Activated CD4-positive, alpha-beta T cell treated with anti-CD3 and anti-CD28 coated beads, Interleukin-2, amount 10 ng/mL, durations not matched to agents 7 days and 5 days (primary cell): ENCODE results near the gene LRRC3C. TPM values are rescaled to one million over a fixed set of nuclear protein-coding genes. Genes with fewer than 3 reads are reported as not detected.

Experiments
- CTCF ChIA-PET: fragments of 350-600 bp; sonication (Branson Sonifier 250); formaldehyde crosslinking; loops from one replicate; lab custom pipeline; 2021; ENCODE audit warnings: antibody characterized with exemption; lab: Charles Lee
- POLR2A ChIA-PET: fragments of 350-600 bp; sonication (Branson Sonifier 250); formaldehyde crosslinking; loops from one replicate; lab custom pipeline; 2021; ENCODE audit warnings: antibody characterized with exemption; lab: Charles Lee
- DNase-seq: peaks from one replicate; pipeline ENCODE4 v3.0.0-alpha.2; 2020
- H3K27ac Mint-ChIP-seq: one replicate; pipeline ENCODE4 v1.8.0; 2021; ENCODE audit warnings: mild to moderate bottlenecking, moderate library complexity, mixed read lengths
- H3K27me3 Mint-ChIP-seq: one replicate; pipeline ENCODE4 v1.8.0; 2021; ENCODE audit warnings: mixed read lengths
- H3K36me3 Mint-ChIP-seq: one replicate; pipeline ENCODE4 v1.8.0; 2021; ENCODE audit warnings: low read depth, mixed read lengths
- H3K4me1 Mint-ChIP-seq: one replicate; pipeline ENCODE4 v1.8.0; 2021; ENCODE audit warnings: mixed read lengths
- H3K4me3 Mint-ChIP-seq: one replicate; pipeline ENCODE4 v1.8.0; 2021; ENCODE audit warnings: mild to moderate bottlenecking, moderate library complexity, mixed read lengths
- H3K9me3 Mint-ChIP-seq: one replicate; pipeline ENCODE4 v1.8.0; 2021; ENCODE audit warnings: mixed read lengths
- total RNA-seq, 2 experiments: library from RNA; stranded (reverse); gene quantifications; one replicate each; pipeline ENCODE4 v1.2.3, GENCODE V29; 2021

Gene LRRC3C
- total RNA-seq, 2 experiments from 2014 or later, result not detected

- H3K9me3 Mint-ChIP-seq, result no peaks in the 10 kb centered on the region
- ChIA-PET CTCF (interaction anchor here (0.5 to 2.7 kb wide), 8 partner anchors 11 to 307 kb away, joined by 3 to 7 read pairs (median 4); no protein-coding TSS in a partner anchor), POLR2A (interaction anchor here (0.8 kb wide), 1 partner anchor 55 kb away, joined by 3 read pairs; the partner anchor contains the start of gene PSMD3)
- DNase-seq, result no peak
- peak overlapping the region; percentile 97 for H3K27ac Mint-ChIP-seq
- peaks cover 65% of the 10 kb centered on the region for H3K4me1 Mint-ChIP-seq
- no peaks in the 10 kb centered on the region for H3K27me3 Mint-ChIP-seq
- peaks cover 42% of the 10 kb centered on the region for H3K36me3 Mint-ChIP-seq
- H3K4me3 Mint-ChIP-seq, result peak overlapping the region; percentile 84
These were observed 1.4 kb upstream of the LRRC3C start for GRCh38 chr17:39926135-39926587.

DNA sequence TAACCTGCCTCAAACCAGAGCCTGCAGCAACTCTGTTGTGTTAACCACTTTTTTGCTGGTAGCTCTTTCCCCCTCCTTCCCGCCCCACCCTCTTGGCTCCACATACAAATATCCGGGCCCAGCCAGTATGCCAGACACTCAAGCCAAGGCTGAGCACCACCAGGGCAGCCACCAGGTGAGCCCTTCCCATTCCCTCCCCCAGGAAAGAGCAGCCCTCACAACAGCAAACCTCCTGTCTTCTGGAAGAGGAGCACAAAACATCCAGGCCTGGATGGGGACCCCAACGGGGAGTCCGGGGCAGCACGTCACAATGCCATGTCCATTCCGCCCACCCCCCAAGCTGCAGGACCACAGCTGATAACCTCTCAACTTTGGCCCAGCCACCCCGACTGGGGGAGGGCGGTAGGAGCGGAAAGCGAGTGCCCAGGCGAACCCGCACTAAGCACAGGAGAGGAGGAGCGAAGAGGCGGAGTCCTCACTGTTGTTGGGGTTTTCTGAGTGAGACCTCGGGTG is 888 bp upstream of the LRRC3C start:
- ChIA-PET POLR2A (interaction anchor here (0.6 to 0.8 kb wide), 2 partner anchors 54 to 381 kb away, joined by 3 to 7 read pairs; partner anchors contain the start of gene PSMD3), CTCF (interaction anchor here (0.5 to 1.6 kb wide), 7 partner anchors 11 to 308 kb away, joined by 3 to 6 read pairs (median 3); no protein-coding TSS in a partner anchor)
- peak overlapping the region; percentile 84 for H3K4me3 Mint-ChIP-seq
- peaks cover 37% of the 10 kb centered on the region for H3K36me3 Mint-ChIP-seq
- H3K27ac Mint-ChIP-seq, result peak overlapping the region; percentile 97
- DNase-seq, result peak; percentile 83
- no peaks in the 10 kb centered on the region for H3K27me3 Mint-ChIP-seq
- H3K4me1 Mint-ChIP-seq, result peaks cover 60% of the 10 kb centered on the region
- H3K9me3 Mint-ChIP-seq, result no peaks in the 10 kb centered on the region

DNA sequence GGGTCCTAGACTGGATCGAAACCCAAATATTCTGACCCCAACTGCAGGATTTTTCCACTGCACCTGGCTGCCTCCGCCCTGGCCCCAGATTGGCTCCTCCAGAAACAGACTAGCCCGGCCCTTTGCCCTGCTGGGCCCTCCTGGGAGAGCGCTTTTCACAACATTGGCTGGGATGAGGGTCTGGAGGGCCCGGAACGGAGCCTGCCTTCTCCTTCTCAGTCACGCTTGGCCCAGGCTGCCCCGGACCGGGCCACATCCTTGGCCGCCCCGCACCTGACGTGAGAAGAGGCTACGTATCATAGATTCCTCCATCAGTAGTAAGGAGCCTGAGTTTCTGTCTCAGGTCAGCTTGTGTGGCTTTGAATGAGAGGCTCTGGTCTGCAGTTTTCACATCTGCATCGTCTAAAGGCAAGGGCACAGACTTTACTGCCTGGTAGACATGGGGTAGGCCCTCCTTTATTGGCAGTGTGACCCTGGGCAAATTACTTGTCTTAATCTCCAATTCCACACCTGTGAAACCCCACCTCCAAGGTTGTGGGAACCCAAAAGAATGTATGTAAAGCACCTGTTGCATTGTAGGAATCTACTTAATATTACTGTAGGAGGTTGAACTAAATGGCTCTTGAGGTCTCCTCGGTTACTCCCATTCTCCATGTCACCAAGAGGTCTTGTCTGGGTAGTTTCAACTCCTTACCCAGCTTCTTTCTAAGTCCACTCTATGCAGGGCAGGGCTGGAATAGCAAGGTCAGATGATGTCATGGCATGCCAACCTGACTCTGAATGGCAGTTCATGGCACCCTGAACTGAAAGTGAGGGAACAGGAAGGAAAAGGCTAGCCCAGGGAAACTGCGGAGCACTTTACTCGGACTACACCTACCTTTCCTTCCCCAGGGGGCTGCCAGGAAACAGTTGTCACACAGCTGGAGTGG is 661 bp downstream of the LRRC3C start:
- Mint-ChIP-seq H3K36me3 (peaks cover 22% of the 10 kb centered on the region), H3K4me1 (peaks cover 46% of the 10 kb centered on the region), H3K27ac (peak overlapping the region; percentile 97), H3K4me3 (peak overlapping the region; percentile 84), H3K9me3 (no peaks in the 10 kb centered on the region), H3K27me3 (no peaks in the 10 kb centered on the region)
- ChIA-PET CTCF (interaction anchor here (0.6 to 1.8 kb wide), 5 partner anchors 10 to 283 kb away, joined by 3 to 5 read pairs (median 3); no protein-coding TSS in a partner anchor), POLR2A (interaction anchor here (0.6 kb wide), 1 partner anchor 173 kb away, joined by 4 read pairs; no protein-coding TSS in a partner anchor)
- no peak for DNase-seq

GRCh38 chr17:39928858-39929645 is 1.5 kb downstream of the LRRC3C start:
- Mint-ChIP-seq H3K27me3 (no peaks in the 10 kb centered on the region), H3K4me3 (no peak overlapping the region), H3K27ac (no peak overlapping the region), H3K4me1 (peaks cover 41% of the 10 kb centered on the region), H3K36me3 (peaks cover 17% of the 10 kb centered on the region), H3K9me3 (no peaks in the 10 kb centered on the region)
- ChIA-PET CTCF (interaction anchor here (0.6 to 1.8 kb wide), 3 partner anchors 9 to 19 kb away, joined by 3 to 5 read pairs (median 4); no protein-coding TSS in a partner anchor), POLR2A (interaction anchor here (0.6 kb wide), 1 partner anchor 99 kb away, joined by 3 read pairs; no protein-coding TSS in a partner anchor)
- no peak for DNase-seq

DNA sequence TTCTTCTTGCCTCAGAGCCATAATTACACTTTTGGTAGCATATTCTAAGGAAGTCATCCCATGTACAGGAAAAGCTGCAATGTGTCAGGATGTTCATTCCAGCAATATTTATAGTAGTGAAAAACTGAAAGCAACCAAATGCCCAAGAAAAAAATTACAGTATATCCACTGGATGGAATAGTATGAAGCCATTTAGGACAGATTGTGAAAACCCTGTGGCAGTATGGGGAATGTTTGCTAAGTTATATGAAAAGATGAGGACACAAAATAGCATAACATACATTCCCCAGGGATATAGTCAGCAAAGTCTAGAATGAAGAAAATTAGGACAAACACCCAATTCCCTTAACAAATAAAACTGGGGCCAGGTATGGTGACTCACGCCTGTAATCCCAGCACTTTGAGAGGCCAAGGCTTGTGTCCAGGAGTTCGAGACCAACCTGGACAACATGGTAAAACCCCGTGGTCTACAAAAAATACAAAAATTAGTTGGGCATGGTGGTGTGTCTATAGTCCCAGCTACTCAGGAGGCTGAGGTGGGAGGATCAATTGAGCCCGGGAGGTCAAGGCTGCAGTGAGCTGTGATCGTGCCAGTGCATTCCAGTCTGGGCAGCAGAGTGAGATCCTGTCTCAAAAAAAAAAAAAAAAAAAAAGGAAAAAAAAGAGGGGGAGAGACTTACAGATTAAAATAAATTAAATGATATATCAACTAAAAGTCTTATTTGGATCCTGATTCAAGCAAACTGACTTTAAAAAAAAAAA is 2.3 kb downstream of the LRRC3C start:
- H3K27me3 Mint-ChIP-seq, result no peaks in the 10 kb centered on the region
- POLR2A ChIA-PET, result interaction anchor here (0.6 kb wide), 1 partner anchor 98 kb away, joined by 3 read pairs; no protein-coding TSS in a partner anchor
- no peak overlapping the region for H3K4me3 Mint-ChIP-seq
- no peak overlapping the region for H3K27ac Mint-ChIP-seq
- DNase-seq, result no peak
- H3K9me3 Mint-ChIP-seq, result no peaks in the 10 kb centered on the region
- peaks cover 10% of the 10 kb centered on the region for H3K36me3 Mint-ChIP-seq
- H3K4me1 Mint-ChIP-seq, result peaks cover 33% of the 10 kb centered on the region
- CTCF ChIA-PET, result interaction anchor here (0.6 kb wide), 1 partner anchor 509 kb away, joined by 4 read pairs; no protein-coding TSS in a partner anchor

DNA sequence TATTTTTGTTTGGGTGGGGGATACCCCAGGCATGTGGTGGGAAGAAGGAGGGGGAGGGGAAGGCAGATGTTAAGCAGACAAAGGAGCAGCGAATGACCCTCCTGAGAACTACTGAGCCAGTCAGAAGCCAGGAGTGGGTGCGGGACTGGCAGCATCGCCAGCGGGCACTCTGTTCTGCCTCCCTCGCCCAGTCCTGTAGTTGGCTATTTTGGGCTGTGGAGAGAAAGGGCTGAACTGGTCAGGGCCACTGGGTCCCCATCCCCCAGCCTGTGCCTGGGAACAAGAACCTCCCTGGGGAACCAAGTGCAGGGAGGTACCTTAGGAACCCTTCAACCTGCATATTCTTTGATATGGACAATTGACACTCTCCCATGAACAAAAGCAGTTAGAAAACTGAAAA is 6.4 kb downstream of the LRRC3C start:
- CTCF ChIA-PET, result no interaction called here
- no peak for DNase-seq
- Mint-ChIP-seq H3K27ac (no peak overlapping the region), H3K9me3 (no peaks in the 10 kb centered on the region), H3K4me3 (no peak overlapping the region), H3K4me1 (peaks cover 11% of the 10 kb centered on the region), H3K27me3 (no peaks in the 10 kb centered on the region), H3K36me3 (no peaks in the 10 kb centered on the region)
- POLR2A ChIA-PET, result no interaction called here

GRCh38 chr17:39934324-39934723 is 6.8 kb downstream of the LRRC3C start:
- Mint-ChIP-seq H3K27ac (no peak overlapping the region), H3K4me3 (no peak overlapping the region), H3K4me1 (peaks cover 11% of the 10 kb centered on the region), H3K9me3 (no peaks in the 10 kb centered on the region), H3K36me3 (no peaks in the 10 kb centered on the region), H3K27me3 (no peaks in the 10 kb centered on the region)
- ChIA-PET POLR2A (no interaction called here), CTCF (no interaction called here)
- DNase-seq, result no peak

DNA sequence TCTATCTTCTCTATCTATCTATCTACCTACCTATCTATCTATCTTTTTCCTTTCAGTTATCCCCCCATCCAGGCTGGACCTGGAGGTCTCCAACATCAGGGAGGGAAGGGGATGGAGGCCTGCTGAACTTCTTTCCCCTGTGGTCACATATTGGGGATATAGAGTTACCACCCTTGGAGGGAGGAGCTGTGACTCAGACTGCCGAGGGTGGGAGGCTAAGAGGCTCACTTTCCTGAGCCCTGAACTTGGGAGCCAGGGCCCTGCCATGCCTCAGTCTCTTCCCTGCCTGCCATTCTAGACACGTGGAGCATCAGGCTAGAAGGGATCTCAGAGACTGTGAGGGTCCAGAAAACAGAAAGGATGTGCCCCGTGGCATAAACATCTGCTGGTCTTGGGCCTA is 8.4 kb downstream of the LRRC3C start:
- ChIA-PET CTCF (no interaction called here), POLR2A (no interaction called here)
- Mint-ChIP-seq H3K4me3 (no peak overlapping the region), H3K27me3 (no peaks in the 10 kb centered on the region), H3K4me1 (peaks cover 17% of the 10 kb centered on the region), H3K27ac (no peak overlapping the region), H3K9me3 (no peaks in the 10 kb centered on the region), H3K36me3 (no peaks in the 10 kb centered on the region)
- no peak for DNase-seq

DNA sequence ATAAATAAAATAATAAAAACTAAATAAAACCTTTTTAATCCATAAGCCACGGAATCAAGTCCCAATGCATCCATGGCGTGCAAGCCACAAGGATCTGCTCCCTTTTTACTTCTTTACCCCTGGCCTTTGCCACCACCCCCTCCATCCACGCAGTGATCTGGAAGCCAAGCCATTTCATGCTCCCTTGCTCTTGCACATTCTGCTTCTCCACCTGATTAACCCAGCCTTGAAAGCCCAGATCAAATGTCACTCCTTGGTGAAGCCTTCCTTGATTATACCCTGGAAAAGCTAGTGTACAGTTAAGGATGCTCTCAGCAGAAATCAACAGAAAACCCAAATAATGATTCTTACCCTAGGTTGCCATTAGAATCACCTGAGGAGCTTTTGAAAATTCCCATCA is 9.9 kb downstream of the LRRC3C start:
- CTCF ChIA-PET, result interaction anchor here (1.1 to 1.9 kb wide), 3 partner anchors 9 to 14 kb away, joined by 3 to 5 read pairs (median 4); no protein-coding TSS in a partner anchor
- H3K9me3 Mint-ChIP-seq, result no peaks in the 10 kb centered on the region
- H3K27me3 Mint-ChIP-seq, result no peaks in the 10 kb centered on the region
- DNase-seq, result no peak
- H3K36me3 Mint-ChIP-seq, result no peaks in the 10 kb centered on the region
- no peak overlapping the region for H3K4me3 Mint-ChIP-seq
- H3K27ac Mint-ChIP-seq, result no peak overlapping the region
- H3K4me1 Mint-ChIP-seq, result peaks cover 20% of the 10 kb centered on the region
- POLR2A ChIA-PET, result no interaction called here

- Mint-ChIP-seq H3K4me1 (peaks cover 19% of the 10 kb centered on the region), H3K27ac (no peak overlapping the region), H3K9me3 (no peaks in the 10 kb centered on the region), H3K27me3 (no peaks in the 10 kb centered on the region), H3K36me3 (no peaks in the 10 kb centered on the region), H3K4me3 (no peak overlapping the region)
- POLR2A ChIA-PET, result no interaction called here
- CTCF ChIA-PET, result interaction anchor here (0.8 to 1.9 kb wide), 4 partner anchors 10 to 24 kb away, joined by 3 to 5 read pairs (median 4); no protein-coding TSS in a partner anchor
- DNase-seq, result no peak
These were observed 10.8 kb downstream of the LRRC3C start for GRCh38 chr17:39938140-39938869.

DNA sequence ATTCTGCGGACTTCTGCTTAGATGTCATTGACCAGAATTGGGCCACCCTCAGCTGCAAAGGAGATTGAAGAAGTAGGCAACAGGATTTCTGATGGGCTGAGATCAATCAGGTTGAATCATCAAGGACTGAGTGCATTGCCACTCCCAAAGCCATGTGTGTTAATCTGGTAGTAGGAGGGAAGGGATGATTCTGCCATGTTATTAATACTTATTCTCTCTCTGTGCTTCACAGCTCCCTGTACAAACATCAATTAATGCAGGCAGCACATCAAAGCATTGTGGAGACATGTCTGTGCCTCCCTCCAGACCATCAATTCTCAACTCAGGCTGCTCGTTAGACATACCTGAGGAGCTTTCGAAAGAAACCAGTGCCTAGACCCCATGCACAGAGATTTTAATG is 11.6 kb downstream of the LRRC3C start:
- H3K36me3 Mint-ChIP-seq, result no peaks in the 10 kb centered on the region
- H3K9me3 Mint-ChIP-seq, result no peaks in the 10 kb centered on the region
- H3K4me3 Mint-ChIP-seq, result no peak overlapping the region
- peak overlapping the region; percentile 11 for H3K27ac Mint-ChIP-seq
- POLR2A ChIA-PET, result no interaction called here
- no peaks in the 10 kb centered on the region for H3K27me3 Mint-ChIP-seq
- CTCF ChIA-PET, result interaction anchor here (0.7 to 1.3 kb wide), 3 partner anchors 26 to 316 kb away, joined by 3 to 6 read pairs (median 4); partner anchors contain the start of gene PSMD3
- no peak for DNase-seq
- peaks cover 19% of the 10 kb centered on the region for H3K4me1 Mint-ChIP-seq
